GM18867 (cell line): Measurements from ENCODE around the gene GUCY1A1.

Experiments
- ATAC-seq: cut with Tn5 transposase; IDR thresholded peaks from one replicate; pipeline ENCODE4 v1.9.1; 2021; ENCODE audit warnings: mild to moderate bottlenecking, moderate library complexity; ENCODE audit not compliant: unreplicated experiment

Gene GUCY1A1

GRCh38 chr4:155734951-155735350, 68.3 kb downstream of the GUCY1A1 start:
- ATAC-seq: no peak

GRCh38 chr4:155735496-155735895, 68.8 kb downstream of the GUCY1A1 start:
- ATAC-seq: no peak

- no peak for ATAC-seq
These were observed 71.9 kb downstream of the GUCY1A1 start for GRCh38 chr4:155738548-155738947.

- ATAC-seq: no peak
These were observed 74.9 kb downstream of the GUCY1A1 start for GRCh38 chr4:155741546-155741945.

GRCh38 chr4:155742310-155743015, 75.8 kb downstream of the GUCY1A1 start:
- no peak for ATAC-seq

GRCh38 chr4:155745984-155746383, 79.3 kb downstream of the GUCY1A1 start:
- no peak for ATAC-seq

GRCh38 chr4:155748039-155748438, 81.4 kb downstream of the GUCY1A1 start:
- ATAC-seq: no peak

GRCh38 chr4:155749041-155749440, 82.4 kb downstream of the GUCY1A1 start:
- no peak for ATAC-seq

GRCh38 chr4:155751569-155751968, 84.9 kb downstream of the GUCY1A1 start:
- ATAC-seq: no peak

- no peak for ATAC-seq
These were observed 91.2 kb downstream of the GUCY1A1 start for GRCh38 chr4:155757745-155758265.

- ATAC-seq: peak; percentile 90
These were observed 92.1 kb downstream of the GUCY1A1 start, which contains the start of gene GUCY1B1 for GRCh38 chr4:155758481-155759371. TSS of gene GUCY1B1 (plus strand) at chr4:155759021. CDS start at chr4:155759141, 120 bp downstream.

- no peak for ATAC-seq
These were observed 93.0 kb downstream of the GUCY1A1 start for GRCh38 chr4:155759372-155760252.

- no peak for ATAC-seq
These were observed 94.4 kb downstream of the GUCY1A1 start for GRCh38 chr4:155761047-155761446.

- no peak for ATAC-seq
These were observed 95.3 kb downstream of the GUCY1A1 start for GRCh38 chr4:155761916-155762315.

GRCh38 chr4:155762334-155762733, 95.7 kb downstream of the GUCY1A1 start:
- ATAC-seq: no peak

- ATAC-seq: no peak
These were observed 96.9 kb downstream of the GUCY1A1 start for GRCh38 chr4:155763551-155763950.

GRCh38 chr4:155765149-155765548, 98.5 kb downstream of the GUCY1A1 start:
- no peak for ATAC-seq

- no peak for ATAC-seq
These were observed 100.0 kb downstream of the GUCY1A1 start for GRCh38 chr4:155766622-155767021.

GRCh38 chr4:155768370-155768769, 101.7 kb downstream of the GUCY1A1 start:
- ATAC-seq: no peak

GRCh38 chr4:155769090-155769489, 102.4 kb downstream of the GUCY1A1 start:
- peak; percentile 84 for ATAC-seq
